Endothelial cell of umbilical vein (primary cell): ENCODE measurements around the gene LYPD5. TPM values are rescaled to one million over a fixed set of nuclear protein-coding genes. Genes with fewer than 3 reads are reported as not detected.

ENCODE experiments used
- BruUV-seq: library from RNA; stranded (reverse); fragments of 400-500 nt; replicated peaks from 2 replicates; lab custom pipeline; 2021; lab: Mats Ljungman, UMichigan
- CTCF ChIA-PET: fragments of 300-600, 350-600 bp; sonication (Branson Sonifier 250); formaldehyde crosslinking; loops from one replicate; lab custom pipeline; 2021; ENCODE audit warnings: antibody characterized with exemption, inconsistent platforms; lab: Charles Lee
- POLR2A ChIA-PET: fragments of 300-600, 350-600 bp; sonication (Branson Sonifier 250); formaldehyde crosslinking; loops from one replicate; lab custom pipeline; 2021; ENCODE audit warnings: antibody characterized with exemption, inconsistent platforms; lab: Charles Lee
- DNase-seq: peaks from one replicate; pipeline ENCODE4 v3.0.0-alpha.2; 2011; ENCODE audit warnings: low read depth, low spot score
- FAIRE-seq: peaks from 2 replicates; lab custom pipeline; 2011; peaks lifted over from hg19 to GRCh38; lab: Jason Lieb, UNC
- H2AFZ ChIP-seq: 2 replicates; pipeline ENCODE4 v1.6.0; 2012; ENCODE audit warnings: low read depth, low read length, control low read depth, inconsistent platforms
- H3K27ac ChIP-seq: 2 replicates; pipeline ENCODE4 v1.5.1; 2011; ENCODE audit warnings: low read depth, mild to moderate bottlenecking, control low read depth, low read length, moderate library complexity; ENCODE audit not compliant: insufficient read depth
- H3K27me3 ChIP-seq, 2 experiments: 2 replicates each; pipeline versions ENCODE4 v1.6.0 to v1.6.1; 2011; ENCODE audit warnings: low read length in 2 of 2, mixed read lengths in 1 of 2; ENCODE audit not compliant: control insufficient read depth in 2 of 2, insufficient read depth in 2 of 2
- H3K36me3 ChIP-seq, 2 experiments: 2 replicates in 1 of 2; 3 replicates in 1 of 2; pipeline ENCODE4 v1.5.1; 2011; ENCODE audit warnings: low read length in 2 of 2, mild to moderate bottlenecking in 1 of 2, moderate library complexity in 1 of 2; ENCODE audit not compliant: control insufficient read depth in 2 of 2, insufficient read depth in 2 of 2; ENCODE audit errors: extremely low read depth in 1 of 2
- H3K4me1 ChIP-seq: 3 replicates; pipeline ENCODE4 v1.5.1; 2011; ENCODE audit warnings: mild to moderate bottlenecking, low read length; ENCODE audit not compliant: control insufficient read depth, insufficient read depth; ENCODE audit errors: extremely low read depth
- H3K4me2 ChIP-seq: 2 replicates; pipeline ENCODE4 v1.6.1; 2011; ENCODE audit warnings: low read length, control low read depth, mixed read lengths; ENCODE audit not compliant: insufficient read depth
- H3K4me3 ChIP-seq, 3 experiments: fragments of 200-600 bp in 1 of 3; sonication (generic), shearing (Covaris generic) in 1 of 3; replicated peaks in 1 of 3; 2 replicates each; pipeline ENCODE4 v1.5.1; 2011 to 2016; ENCODE audit warnings: control low read depth in 3 of 3, low read length in 3 of 3, mild to moderate bottlenecking in 2 of 3, inconsistent platforms in 1 of 3, low read depth in 1 of 3, moderate library complexity in 1 of 3; ENCODE audit not compliant: insufficient read depth in 1 of 3
- H3K79me2 ChIP-seq: 2 replicates; pipeline ENCODE4 v1.6.0; 2012; ENCODE audit warnings: low read length, inconsistent platforms; ENCODE audit not compliant: control insufficient read depth, insufficient read depth
- H3K9ac ChIP-seq: replicated peaks from 2 replicates; pipeline ENCODE3; 2011; ENCODE audit warnings: low read length, control low read depth; ENCODE audit not compliant: insufficient read depth; ENCODE audit errors: extremely low read depth
- H3K9me1 ChIP-seq: replicated peaks from 3 replicates; pipeline ENCODE4 v1.6.0; 2011; ENCODE audit warnings: mild to moderate bottlenecking, low read length; ENCODE audit not compliant: control insufficient read depth, insufficient read depth; ENCODE audit errors: extremely low read depth
- H3K9me3 ChIP-seq: replicated peaks from 2 replicates; pipeline ENCODE4 v1.5.1; 2012; ENCODE audit warnings: low read length, inconsistent platforms; ENCODE audit not compliant: control insufficient read depth, insufficient read depth
- H4K20me1 ChIP-seq: replicated peaks from 2 replicates; pipeline ENCODE3; 2011; ENCODE audit warnings: mild to moderate bottlenecking, low read length; ENCODE audit not compliant: control insufficient read depth, insufficient read depth; ENCODE audit errors: extremely low read depth
- CTCF ChIP-seq, 2 donors: IDR thresholded peaks; 1 replicate in 1 of 2; 2 replicates in 1 of 2; pipeline ENCODE4 v1.5.1; 2011; ENCODE audit warnings: low read length in 2 of 2, mild to moderate bottlenecking in 2 of 2, moderate library complexity in 2 of 2, control low read depth in 1 of 2, inconsistent platforms in 1 of 2, low read depth in 1 of 2; ENCODE audit not compliant: insufficient read depth in 1 of 2; ENCODE audit errors: extremely low read depth in 1 of 2
- FOS ChIP-seq: IDR thresholded peaks from 2 replicates; pipeline ENCODE4 v1.6.1; 2011; ENCODE audit warnings: mild to moderate bottlenecking, low read length, moderate library complexity, borderline replicate concordance; ENCODE audit not compliant: insufficient read depth
- GATA2 ChIP-seq: IDR thresholded peaks from 2 replicates; pipeline ENCODE4 v1.7.0; 2011; ENCODE audit warnings: low read depth, mild to moderate bottlenecking, moderate library complexity, mixed read lengths, low read length; ENCODE audit not compliant: insufficient read length, insufficient read depth
- dilution Hi-C: fragments of 300-500 bp; cut with MboI; formaldehyde crosslinking; loops from one replicate; pipeline ENCODE4 v1.15.0; 2019; ENCODE audit warnings: low sequenced_read_pairs; ENCODE audit not compliant: extremely low pct_ligation_motif_present
- intact Hi-C: fragments of 100-400 bp; cut with micrococcal nuclease; formaldehyde crosslinking; loops from one replicate; pipeline ENCODE4 v1.10.0; 2022
- polyA plus RNA-seq, 4 experiments: library from polyadenylated mRNA; depleted of rRNA in 3 of 4; stranded (reverse) in 3 of 4; unstranded in 1 of 4; fragments of >200 nt; gene quantifications; 2 replicates each; pipeline versions ENCODE4 v1.2.1 to v1.2.3, GENCODE V29; 2011 to 2012; ENCODE audit warnings: missing spikeins in 1 of 4
- total RNA-seq: library from RNA; stranded (reverse); gene quantifications from 2 replicates; pipeline ENCODE4 v1.2.3, GENCODE V29; 2021

Gene LYPD5
- total and polyA plus RNA-seq, 2 donors (not counting 3 experiments of a cell fraction or from before 2014, with no cell fraction given) = 0.28 TPM; not detected in 1

GRCh38 chr19:43809762-43810696, 7.8 kb upstream of the LYPD5 start:
- dilution Hi-C loops = no loop called here
- BruUV-seq = no TSS peak
- H4K20me1 ChIP-seq = no peaks in the 10 kb centered on the region
- intact Hi-C loops = loop anchor here (1.0 to 5.0 kb wide), 3 partner anchors 65 to 363 kb away; no protein-coding TSS in a partner anchor
- no peaks in the 10 kb centered on the region for H3K36me3 ChIP-seq
- DNase-seq = peak; percentile 58
- no peaks in the 10 kb centered on the region for H3K4me1 ChIP-seq
- H3K4me3 ChIP-seq = no peak overlapping the region
- no peaks in the 10 kb centered on the region for H3K27me3 ChIP-seq
- no peak overlapping the region for H3K9ac ChIP-seq
- FAIRE-seq = peak; percentile 84
- no peak overlapping the region for H3K4me2 ChIP-seq
- no peak overlapping the region for H2AFZ ChIP-seq
- TF ChIP-seq GATA2 = no peak
- no peak for TF ChIP-seq FOS
- peak; percentile 32 to 34 for TF ChIP-seq CTCF (IDR thresholded peaks at IDR 0.05; ENCODE audit: extremely low read depth in 1 of 2, insufficient read depth in 1 of 2, low read depth in 1 of 2, low read length in 2 of 2)
- no peak overlapping the region for H3K27ac ChIP-seq
- ChIA-PET POLR2A (interaction anchor here (0.5 to 0.6 kb wide), 2 partner anchors 17 to 107 kb away, joined by 4 to 6 read pairs; partner anchors contain the start of gene ZNF283), CTCF (interaction anchor here (0.6 to 5.0 kb wide), 53 partner anchors 8 to 377 kb away, joined by 3 to 136 read pairs (median 5); partner anchors contain the start of genes PLAUR, SMG9, ZNF221 and ZNF283)
- H3K79me2 ChIP-seq = no peaks in the 10 kb centered on the region
- no peaks in the 10 kb centered on the region for H3K9me1 ChIP-seq
- no peaks in the 10 kb centered on the region for H3K9me3 ChIP-seq
